GM20000 (cell line): Measurements from ENCODE around the gene DCBLD1.

Source experiments
- DNase-seq: peaks from one replicate; pipeline ENCODE4 v3.0.0; 2012; ENCODE audit warnings: low spot score
- CTCF ChIP-seq: IDR thresholded peaks from 2 replicates; pipeline ENCODE4 v1.5.1; 2012; ENCODE audit warnings: mild to moderate bottlenecking, control low read depth; ENCODE audit errors: extremely low read depth, missing control alignments

The DCBLD1 gene

GRCh38 chr6:117483645-117484016 is 1.2 kb downstream of the DCBLD1 start:
- no peak for TF ChIP-seq CTCF
- DNase-seq: peak; percentile 68

GRCh38 chr6:117484052-117484646 is 1.7 kb downstream of the DCBLD1 start:
- no peak for DNase-seq
- TF ChIP-seq CTCF: no peak

GRCh38 chr6:117485433-117485832 is 3.0 kb downstream of the DCBLD1 start:
- DNase-seq: no peak
- TF ChIP-seq CTCF: no peak

GRCh38 chr6:117487821-117488220 is 5.3 kb downstream of the DCBLD1 start:
- TF ChIP-seq CTCF: no peak
- no peak for DNase-seq

- DNase-seq: no peak
- no peak for TF ChIP-seq CTCF
These were observed 6.5 kb downstream of the DCBLD1 start for GRCh38 chr6:117489003-117489402.

- DNase-seq: no peak
- TF ChIP-seq CTCF: no peak
These were observed 9.4 kb downstream of the DCBLD1 start for GRCh38 chr6:117491916-117492315.

GRCh38 chr6:117493470-117493869 is 11.0 kb downstream of the DCBLD1 start:
- DNase-seq: no peak
- no peak for TF ChIP-seq CTCF
